Breast epithelium (tissue), 4 donors: ENCODE data around the gene FAM89B. TPM values are rescaled to one million over a fixed set of nuclear protein-coding genes. Genes with fewer than 3 reads are reported as not detected.

ENCODE experiments used
- DNase-seq, 2 donors: peaks; one replicate each; pipeline ENCODE4 v3.0.0-alpha.2; 2019; ENCODE audit warnings: low spot score in 2 of 2
- H3K27ac ChIP-seq, 2 donors: fragments of 200-600 bp; sonication (generic) in 1 of 2; one replicate each; pipeline ENCODE4 v1.5.1; 2016 to 2019; ENCODE audit warnings: mild to moderate bottlenecking in 1 of 2
- H3K27me3 ChIP-seq, 2 donors: fragments of 200-600 bp; sonication (generic) in 1 of 2; one replicate each; pipeline versions ENCODE4 v1.5.1 to v1.6.0; 2017 to 2019; ENCODE audit warnings: control low read depth in 1 of 2, mild to moderate bottlenecking in 1 of 2
- H3K36me3 ChIP-seq: fragments of 200-600 bp; one replicate; pipeline ENCODE4 v1.5.1; 2019
- H3K4me1 ChIP-seq, 2 donors: fragments of 200-600 bp; sonication (generic); one replicate each; pipeline ENCODE4 v1.5.1; 2016 to 2019; ENCODE audit warnings: control low read depth in 1 of 2
- H3K4me3 ChIP-seq, 3 donors: fragments of 200-600 bp; sonication (generic); 1 replicate in 2 of 3; 2 replicates in 1 of 3; pipeline ENCODE4 v1.5.1; 2016 to 2019; ENCODE audit warnings: mild to moderate bottlenecking in 3 of 3, moderate library complexity in 2 of 3
- H3K9me3 ChIP-seq, 2 donors: fragments of 200-600 bp; sonication (generic) in 1 of 2; one replicate each; pipeline ENCODE4 v1.5.1; 2016 to 2019; ENCODE audit warnings: control low read depth in 1 of 2
- POLR2A ChIP-seq: fragments of 450-650 bp; IDR thresholded peaks from one replicate; pipeline ENCODE4 v1.6.1; 2016; ENCODE audit warnings: antibody characterized with exemption, mild to moderate bottlenecking, moderate library complexity
- POLR2AphosphoS5 ChIP-seq, 3 donors: sonication (generic); formaldehyde crosslinking; IDR thresholded peaks; one replicate each; pipeline ENCODE4 v1.6.1; 2017; ENCODE audit warnings: antibody characterized with exemption in 3 of 3
- intact Hi-C: fragments of 100-400 bp; cut with DNase I; formaldehyde crosslinking; loops from one replicate; pipeline ENCODE4 v1.15.1; 2023; ENCODE audit warnings: low total_unique reads
- total RNA-seq, 3 donors: library from RNA; depleted of rRNA; stranded (reverse); fragments of >200 nt; gene quantifications; one replicate each; pipeline ENCODE4 v1.1.0, GENCODE V29; 2016
- TF ChIP-seq, protein P1 (sequence below), 3 donors: fragments of 450-650 bp; IDR thresholded peaks; one replicate each; pipeline ENCODE4 v1.5.1; 2016 to 2017; ENCODE audit warnings: antibody characterized with exemption in 3 of 3, mild to moderate bottlenecking in 3 of 3, moderate library complexity in 3 of 3

FAM89B gene
- total RNA-seq, 3 donors from 2014 or later: 37.4 to 51.4 (median 40.8) TPM

DNA sequence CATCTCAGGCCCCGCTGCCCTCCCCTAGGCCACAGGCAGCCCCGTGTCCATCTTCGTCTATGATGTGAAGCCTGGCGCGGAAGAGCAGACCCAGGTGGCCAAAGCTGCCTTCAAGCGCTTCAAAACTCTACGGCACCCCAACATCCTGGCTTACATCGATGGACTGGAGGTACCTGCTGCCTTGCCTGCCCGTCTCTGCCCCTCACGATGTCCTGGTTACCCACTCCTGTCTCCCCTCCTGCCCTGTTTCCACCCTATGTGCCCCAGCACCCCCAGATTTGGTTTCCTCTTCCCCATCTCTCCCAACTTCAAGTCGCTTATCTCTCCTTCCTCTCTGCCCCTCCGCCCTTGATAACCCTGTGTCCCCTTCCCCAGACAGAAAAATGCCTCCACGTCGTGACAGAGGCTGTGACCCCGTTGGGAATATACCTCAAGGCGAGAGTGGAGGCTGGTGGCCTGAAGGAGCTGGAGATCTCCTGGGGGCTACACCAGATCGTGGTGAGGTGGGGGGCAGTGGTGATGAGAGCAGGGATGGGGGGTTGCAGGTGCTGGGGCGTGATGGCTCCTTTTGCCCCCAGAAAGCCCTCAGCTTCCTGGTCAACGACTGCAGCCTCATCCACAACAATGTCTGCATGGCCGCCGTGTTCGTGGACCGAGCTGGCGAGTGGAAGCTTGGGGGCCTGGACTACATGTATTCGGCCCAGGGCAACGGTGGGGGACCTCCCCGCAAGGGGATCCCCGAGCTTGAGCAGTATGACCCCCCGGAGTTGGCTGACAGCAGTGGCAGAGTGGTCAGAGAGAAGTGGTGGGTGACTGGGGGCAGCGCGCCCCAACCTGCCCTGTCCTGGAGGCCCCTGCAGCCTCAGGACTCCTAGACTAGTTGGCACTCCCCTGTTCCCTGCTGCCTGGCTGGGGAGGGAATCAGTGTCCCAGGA is 46.5 kb upstream of the FAM89B start:
- Histone ChIP-seq H3K36me3 (peaks cover 6% of the 10 kb centered on the region), H3K4me3 (peak overlapping the region; percentile 92 to 99 (median 98)), H3K9me3 (no peaks in the 10 kb centered on the region), H3K4me1 (peaks cover 5 to 13% of the 10 kb centered on the region in 2 donors), H3K27me3 (no peaks in the 10 kb centered on the region), H3K27ac (peak overlapping the region; percentile 90 to 95)
- intact Hi-C loops: no loop called here
- no peak for DNase-seq
- TF ChIP-seq POLR2AphosphoS5 (IDR thresholded peaks at IDR 0.05) (no peak), POLR2A (no peak)
- TF ChIP-seq, protein P1, sequence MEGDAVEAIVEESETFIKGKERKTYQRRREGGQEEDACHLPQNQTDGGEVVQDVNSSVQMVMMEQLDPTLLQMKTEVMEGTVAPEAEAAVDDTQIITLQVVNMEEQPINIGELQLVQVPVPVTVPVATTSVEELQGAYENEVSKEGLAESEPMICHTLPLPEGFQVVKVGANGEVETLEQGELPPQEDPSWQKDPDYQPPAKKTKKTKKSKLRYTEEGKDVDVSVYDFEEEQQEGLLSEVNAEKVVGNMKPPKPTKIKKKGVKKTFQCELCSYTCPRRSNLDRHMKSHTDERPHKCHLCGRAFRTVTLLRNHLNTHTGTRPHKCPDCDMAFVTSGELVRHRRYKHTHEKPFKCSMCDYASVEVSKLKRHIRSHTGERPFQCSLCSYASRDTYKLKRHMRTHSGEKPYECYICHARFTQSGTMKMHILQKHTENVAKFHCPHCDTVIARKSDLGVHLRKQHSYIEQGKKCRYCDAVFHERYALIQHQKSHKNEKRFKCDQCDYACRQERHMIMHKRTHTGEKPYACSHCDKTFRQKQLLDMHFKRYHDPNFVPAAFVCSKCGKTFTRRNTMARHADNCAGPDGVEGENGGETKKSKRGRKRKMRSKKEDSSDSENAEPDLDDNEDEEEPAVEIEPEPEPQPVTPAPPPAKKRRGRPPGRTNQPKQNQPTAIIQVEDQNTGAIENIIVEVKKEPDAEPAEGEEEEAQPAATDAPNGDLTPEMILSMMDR (IDR thresholded peaks at IDR 0.05): no peak

DNA sequence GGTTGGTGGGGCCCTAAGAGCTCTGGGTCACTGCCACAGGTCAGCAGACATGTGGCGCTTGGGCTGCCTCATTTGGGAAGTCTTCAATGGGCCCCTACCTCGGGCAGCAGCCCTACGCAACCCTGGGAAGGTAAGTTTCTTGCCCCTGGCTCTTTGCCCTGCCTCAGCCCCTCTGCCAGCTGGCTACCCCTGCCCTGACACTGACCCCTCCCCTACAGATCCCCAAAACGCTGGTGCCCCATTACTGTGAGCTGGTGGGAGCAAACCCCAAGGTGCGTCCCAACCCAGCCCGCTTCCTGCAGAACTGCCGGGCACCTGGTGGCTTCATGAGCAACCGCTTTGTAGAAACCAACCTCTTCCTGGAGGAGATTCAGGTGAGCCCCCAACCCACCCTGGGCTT is 45.6 kb upstream of the FAM89B start:
- DNase-seq: no peak
- H3K9me3 ChIP-seq: no peaks in the 10 kb centered on the region
- TF ChIP-seq POLR2A: no peak
- TF ChIP-seq, protein P1 (IDR thresholded peaks at IDR 0.05): no peak
- TF ChIP-seq POLR2AphosphoS5 (IDR thresholded peaks at IDR 0.05): no peak
- H3K27ac ChIP-seq: no peak overlapping the region
- peaks cover 8% of the 10 kb centered on the region for H3K36me3 ChIP-seq
- intact Hi-C loops: no loop called here
- no peaks in the 10 kb centered on the region for H3K27me3 ChIP-seq
- peaks cover 5 to 13% of the 10 kb centered on the region in 2 donors for H3K4me1 ChIP-seq
- H3K4me3 ChIP-seq: peak overlapping the region in 1 of 3 donors; percentile 92

DNA sequence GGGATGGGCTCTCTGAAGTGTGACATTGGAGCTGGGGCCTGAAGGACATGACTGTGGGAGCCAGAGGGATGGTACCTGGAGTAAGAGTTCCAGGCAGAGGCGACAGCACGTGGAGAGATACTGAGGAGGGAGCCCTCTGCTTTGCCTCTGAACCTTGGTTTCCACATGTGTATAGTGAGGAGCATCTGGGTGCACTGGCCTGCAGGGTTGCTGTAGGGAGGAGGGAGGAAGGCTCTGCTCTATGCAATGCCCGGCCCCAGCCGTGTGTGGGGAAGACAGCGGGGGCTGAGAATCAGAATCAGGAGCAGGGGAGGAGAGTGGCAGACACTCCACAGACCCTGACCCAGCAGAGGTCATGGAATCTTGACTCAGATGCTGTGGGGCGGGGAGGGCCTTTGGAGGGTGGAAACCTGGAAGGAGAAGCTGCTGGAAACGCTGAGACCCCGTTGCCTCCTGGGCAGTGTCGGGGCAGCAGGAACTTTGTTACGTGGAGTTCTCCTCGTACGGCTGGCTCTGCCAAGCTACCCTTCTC is 43.5 kb upstream of the FAM89B start:
- TF ChIP-seq, protein P1 (IDR thresholded peaks at IDR 0.05): no peak
- TF ChIP-seq POLR2AphosphoS5 (IDR thresholded peaks at IDR 0.05) (no peak), POLR2A (no peak)
- H3K9me3 ChIP-seq: no peaks in the 10 kb centered on the region
- H3K4me3 ChIP-seq: no peak overlapping the region
- H3K36me3 ChIP-seq: peaks cover 8% of the 10 kb centered on the region
- peaks cover 5 to 13% of the 10 kb centered on the region in 2 donors for H3K4me1 ChIP-seq
- intact Hi-C loops: no loop called here
- no peaks in the 10 kb centered on the region for H3K27me3 ChIP-seq
- no peak overlapping the region for H3K27ac ChIP-seq
- no peak for DNase-seq

DNA sequence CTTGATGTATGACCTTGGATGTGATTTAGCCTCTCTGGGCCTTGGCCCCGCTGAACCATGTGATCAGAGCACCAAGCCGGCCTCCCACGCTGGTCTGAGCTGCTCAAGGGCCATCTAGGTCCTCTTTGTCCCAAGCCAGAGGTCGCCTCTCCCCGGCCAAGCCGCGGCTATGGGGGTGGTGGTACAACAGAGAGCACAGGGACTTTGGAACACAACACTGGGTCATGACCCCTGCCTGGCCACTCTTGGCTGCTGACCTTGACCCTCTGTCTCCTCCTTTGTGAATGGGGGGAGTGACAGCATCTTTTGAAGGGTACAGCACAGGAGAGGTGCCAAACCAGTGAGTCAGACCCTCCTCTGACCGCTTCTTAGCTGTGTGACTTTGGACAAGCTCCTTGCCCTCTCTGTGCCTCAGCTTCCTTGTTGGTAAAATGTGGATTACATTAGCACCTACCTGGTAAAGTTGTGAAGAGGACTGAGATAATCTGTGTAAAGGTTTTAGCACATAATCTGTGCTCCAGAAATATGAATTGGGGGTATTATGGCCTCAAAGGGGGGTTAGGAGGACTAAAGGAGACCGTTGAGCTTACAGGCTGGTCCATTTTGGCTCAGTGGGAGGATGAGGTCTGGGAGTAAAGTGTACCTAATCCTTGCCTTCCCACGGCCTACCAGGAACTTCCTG is 42.7 kb upstream of the FAM89B start:
- H3K9me3 ChIP-seq: no peaks in the 10 kb centered on the region
- H3K27ac ChIP-seq: no peak overlapping the region
- TF ChIP-seq POLR2AphosphoS5 (IDR thresholded peaks at IDR 0.05) (no peak), POLR2A (no peak)
- TF ChIP-seq, protein P1 (IDR thresholded peaks at IDR 0.05): no peak
- intact Hi-C loops: no loop called here
- no peaks in the 10 kb centered on the region for H3K27me3 ChIP-seq
- H3K36me3 ChIP-seq: peaks cover 8% of the 10 kb centered on the region
- H3K4me3 ChIP-seq: no peak overlapping the region
- DNase-seq: no peak
- peaks cover 5 to 8% of the 10 kb centered on the region in 2 donors for H3K4me1 ChIP-seq

DNA sequence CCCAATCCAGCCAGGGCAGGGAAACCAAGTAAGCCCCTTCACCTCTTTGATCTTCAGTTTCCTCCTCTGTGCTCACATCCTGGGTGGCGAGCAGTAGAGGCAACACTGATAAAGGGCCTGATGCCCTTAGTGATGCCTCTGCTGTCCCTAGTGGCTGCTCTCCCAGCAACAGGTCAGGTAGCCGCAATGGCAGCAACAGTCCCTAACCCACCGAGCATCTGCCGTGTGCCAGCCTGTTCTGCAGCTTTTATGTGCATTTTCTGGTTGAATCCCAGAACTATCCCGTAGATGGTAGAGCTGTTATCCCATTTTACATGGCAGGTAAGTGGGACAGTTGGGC is 42.2 kb upstream of the FAM89B start:
- Histone ChIP-seq H3K4me3 (no peak overlapping the region), H3K27me3 (no peaks in the 10 kb centered on the region), H3K9me3 (no peaks in the 10 kb centered on the region), H3K27ac (no peak overlapping the region), H3K4me1 (peaks cover 5 to 8% of the 10 kb centered on the region in 2 donors), H3K36me3 (peaks cover 8% of the 10 kb centered on the region)
- no peak for TF ChIP-seq POLR2AphosphoS5 (IDR thresholded peaks at IDR 0.05)
- TF ChIP-seq, protein P1 (IDR thresholded peaks at IDR 0.05): no peak
- TF ChIP-seq POLR2A: no peak
- intact Hi-C loops: no loop called here
- DNase-seq: no peak
